Stimulated activated CD4-positive, alpha-beta T cell treated with anti-CD3 and anti-CD28 coated beads, Interleukin-15, amount 100 ng/mL, for 24 hours (primary cell): Measurements from ENCODE around the gene SCNN1A.
"Not testable (repeated sequence)": the region's sequence is repeated elsewhere in the genome, so short reads cannot be mapped to it uniquely, and the experiment has no call there.

Experiments
- DNase-seq: peaks from one replicate; pipeline ENCODE4 v3.0.0-alpha.2; 2020

SCNN1A gene

DNA sequence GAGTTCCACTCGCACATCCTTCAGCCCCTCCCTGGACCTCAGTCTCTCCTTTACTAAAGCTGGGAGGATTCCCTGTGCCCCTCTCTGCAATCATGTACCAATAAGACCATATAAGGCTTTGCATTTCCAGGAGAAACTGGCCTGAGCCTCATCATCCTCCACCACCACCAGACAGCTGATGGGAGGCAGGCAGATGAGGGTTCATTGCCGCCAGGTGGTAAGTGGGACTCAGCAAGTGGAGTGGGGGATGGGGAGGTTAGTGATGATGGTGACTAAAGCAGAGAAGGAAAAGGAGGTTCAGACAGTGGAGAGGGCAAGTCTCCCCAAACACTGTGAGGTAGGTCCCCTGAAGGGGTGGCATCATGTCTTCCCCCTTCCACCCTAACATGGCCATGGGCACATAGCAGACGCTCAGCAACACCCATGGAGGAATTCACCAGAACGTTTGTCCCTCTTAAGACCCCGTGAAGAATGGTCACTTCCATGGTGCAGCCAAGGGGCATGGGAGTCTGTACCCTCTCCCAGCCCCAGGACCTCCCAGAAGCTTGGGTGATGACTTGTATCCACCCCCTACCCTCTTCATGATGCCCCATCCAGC, 29.0 kb downstream of the SCNN1A start:
- no peak for DNase-seq

DNA sequence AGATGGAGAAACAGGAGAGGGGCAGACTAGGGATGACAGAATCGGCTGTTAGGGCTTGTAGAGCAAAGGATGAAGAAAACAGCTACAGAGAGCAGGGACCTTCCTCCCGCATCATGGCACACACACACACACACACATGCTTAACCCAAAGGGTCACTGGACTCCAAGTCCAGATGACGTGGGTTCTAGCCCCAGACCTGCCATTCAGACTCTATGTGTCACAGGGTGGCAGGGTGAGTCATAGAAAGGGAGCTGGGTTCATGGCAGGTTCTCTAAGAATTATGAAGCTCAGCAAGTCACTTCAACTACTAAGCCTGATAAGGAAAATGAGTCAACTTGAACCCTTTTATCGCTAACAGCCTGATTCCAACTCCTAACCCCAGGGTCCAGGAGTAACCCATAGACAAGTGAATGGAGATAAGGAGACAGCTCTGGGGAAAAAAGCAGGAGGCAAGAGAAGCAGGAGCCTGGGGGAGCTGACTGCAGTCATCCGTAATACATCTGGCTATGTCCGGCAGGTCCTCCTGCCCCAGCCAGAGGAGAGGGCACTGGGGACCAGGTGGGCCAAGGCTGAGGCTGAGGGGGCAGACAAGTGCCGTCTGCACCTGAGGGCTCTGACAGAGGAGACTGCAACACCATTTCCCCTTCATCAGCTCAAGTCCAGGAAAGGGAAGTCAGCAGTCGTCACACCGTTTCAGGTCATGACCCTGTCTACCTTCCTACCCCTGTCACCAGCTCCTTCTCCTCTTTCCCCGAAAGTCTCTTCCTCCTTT, 29.9 kb downstream of the SCNN1A start:
- peak; percentile 70 for DNase-seq

DNA sequence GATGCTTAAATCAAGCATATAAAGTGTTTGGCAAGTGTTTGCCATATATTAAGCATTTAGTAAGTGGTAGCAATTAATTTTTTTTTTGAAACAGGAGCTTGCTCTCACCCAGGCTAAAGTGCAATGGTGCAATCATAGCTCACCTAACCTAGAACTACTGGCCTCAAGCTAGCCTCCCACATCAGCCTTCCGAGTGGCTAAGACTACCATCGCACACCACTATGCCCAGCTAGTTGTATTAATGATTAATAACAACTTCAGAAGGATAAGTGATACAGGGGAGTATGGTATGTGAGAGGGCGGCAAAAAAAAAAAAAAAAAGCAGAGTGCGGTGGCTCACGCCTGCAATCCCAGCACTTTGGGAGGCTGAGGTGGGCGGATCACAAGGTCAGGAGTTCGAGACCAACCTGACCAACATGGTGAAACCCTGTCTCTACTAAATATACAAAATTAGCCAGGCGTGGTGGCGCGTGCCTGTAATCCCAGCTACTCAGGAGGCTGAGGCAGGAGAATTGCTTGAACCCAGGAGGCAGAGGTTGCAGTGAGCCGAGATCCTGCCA, 31.2 kb downstream of the SCNN1A start:
- DNase-seq: not testable (repeated sequence)

DNA sequence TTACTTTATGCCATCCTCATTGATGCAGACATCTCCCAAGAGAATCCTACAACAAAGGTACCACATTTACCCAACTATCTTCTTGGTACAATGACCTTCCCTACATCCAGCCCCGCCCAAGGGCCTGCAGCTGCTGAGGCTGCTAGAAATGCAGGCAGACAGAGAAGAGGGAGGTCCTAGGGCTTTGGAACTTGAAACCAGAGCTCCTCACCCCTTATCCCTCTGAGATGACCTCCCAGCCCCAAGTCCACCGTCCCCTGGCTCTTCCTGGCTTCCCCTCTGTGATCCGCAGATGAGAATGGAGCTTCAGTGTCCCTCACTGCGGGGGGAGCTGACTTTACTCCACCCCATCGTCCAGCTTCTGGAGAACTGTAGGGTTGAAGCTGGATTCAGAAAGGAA, 31.8 kb downstream of the SCNN1A start:
- no peak for DNase-seq

DNA sequence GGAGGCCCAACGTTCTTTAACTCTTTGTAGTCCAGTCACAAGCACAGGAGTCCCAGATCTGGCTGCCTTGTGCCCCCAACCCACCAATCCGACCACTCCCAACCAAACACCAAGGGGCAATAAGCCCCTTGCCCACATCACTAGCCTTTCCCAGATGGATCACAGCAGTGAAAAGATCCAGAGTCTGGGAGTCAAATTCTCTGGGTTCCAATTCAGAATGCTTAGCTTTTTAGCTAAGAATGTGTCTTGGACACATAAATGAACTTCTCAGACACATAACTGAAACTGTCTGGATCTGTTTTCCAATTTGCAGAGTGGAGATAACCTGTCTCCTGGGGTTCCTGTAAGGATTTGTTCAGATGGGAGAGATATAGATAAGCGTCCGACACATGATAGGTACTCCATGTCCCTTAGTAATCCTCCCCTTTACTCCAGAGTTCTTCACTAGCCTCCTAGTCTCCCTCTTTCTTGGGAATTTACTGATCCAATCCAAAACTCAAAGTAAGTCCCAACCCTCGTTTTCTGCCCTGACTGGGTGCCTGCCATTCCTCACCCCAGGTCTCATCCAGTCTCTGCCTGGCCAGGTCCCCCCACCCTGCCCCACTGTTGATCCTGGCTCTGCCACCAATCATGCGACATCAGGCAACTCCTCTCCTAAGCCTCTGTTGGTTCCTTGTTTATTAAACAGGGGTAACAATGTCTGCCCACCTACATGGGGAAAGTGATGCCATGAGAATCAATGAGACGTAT, 33.0 kb downstream of the SCNN1A start:
- no peak for DNase-seq

DNA sequence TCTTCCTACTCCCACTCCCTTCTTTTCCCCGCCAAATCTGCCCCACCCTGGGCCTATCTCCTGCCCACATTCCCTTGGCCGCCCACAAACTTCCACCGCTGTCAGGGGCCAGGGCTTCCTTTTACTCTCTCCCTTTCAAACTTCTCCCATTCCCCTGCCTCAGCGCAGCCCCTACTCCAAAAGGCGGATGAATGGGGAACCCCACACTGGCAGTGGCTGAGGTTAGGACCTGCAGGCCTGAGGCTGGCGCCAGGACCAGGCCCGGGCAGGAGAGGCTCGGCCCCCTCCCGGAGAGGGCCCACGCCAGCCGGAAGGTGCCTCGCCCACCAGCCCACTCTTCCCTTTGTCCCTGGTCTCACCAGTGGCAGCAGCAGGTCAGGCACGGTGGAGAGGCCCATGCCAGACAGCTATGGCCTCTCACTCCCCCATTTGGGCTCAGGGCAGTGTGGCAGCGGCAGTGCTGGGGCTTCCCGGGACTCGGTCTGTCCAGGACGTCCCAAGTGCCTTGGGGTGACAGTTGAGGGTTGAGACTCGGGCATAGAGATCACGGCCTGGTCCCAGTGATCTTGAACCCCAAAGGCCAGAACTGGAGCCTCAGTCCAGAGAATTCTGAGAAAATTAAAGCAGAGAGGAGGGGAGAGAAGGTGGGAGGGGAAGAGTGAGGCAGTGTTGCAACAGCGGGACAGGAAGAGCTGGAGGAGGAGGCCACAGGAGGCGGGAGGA, 33.8 kb downstream of the SCNN1A start, which contains the start of gene TNFRSF1A:
Gene TNFRSF1A, minus strand, starts transcription at position 660 of the 723 bp plus-strand sequence. Its CDS starts 262 bp downstream, at position 398.
- DNase-seq: peak; percentile 73

DNA sequence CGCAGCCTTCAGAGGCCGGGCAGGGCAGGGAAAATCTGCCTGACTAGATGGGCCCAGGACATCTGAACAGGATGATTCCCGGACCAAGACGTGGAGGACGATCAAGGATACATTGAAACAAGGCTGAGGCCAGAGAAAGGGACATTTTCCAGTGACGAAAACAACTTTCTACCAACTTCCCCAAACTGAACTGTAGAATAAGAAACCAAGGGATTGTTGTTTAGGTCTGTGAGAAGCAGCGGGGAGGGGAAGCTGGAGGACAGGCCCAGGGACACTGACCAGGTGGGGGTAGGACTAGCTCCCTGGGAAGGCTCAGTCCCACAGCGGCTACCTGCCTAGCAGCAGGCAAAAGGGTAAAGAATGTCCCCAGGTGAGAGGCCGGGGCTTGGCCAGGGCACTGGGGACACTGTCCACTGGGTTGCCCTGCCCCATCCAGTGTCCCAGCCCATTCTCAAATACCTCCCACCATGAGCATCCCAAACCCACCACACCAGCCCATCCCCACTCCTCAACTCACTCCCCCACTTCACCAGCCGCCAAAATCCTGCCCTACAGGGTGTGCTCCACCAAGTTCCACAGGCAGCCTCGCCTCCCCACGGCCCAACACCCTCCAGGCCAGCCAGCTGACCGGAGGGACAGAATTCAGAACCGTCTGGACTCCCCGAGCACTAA, 34.5 kb downstream of the SCNN1A start:
- no peak for DNase-seq

DNA sequence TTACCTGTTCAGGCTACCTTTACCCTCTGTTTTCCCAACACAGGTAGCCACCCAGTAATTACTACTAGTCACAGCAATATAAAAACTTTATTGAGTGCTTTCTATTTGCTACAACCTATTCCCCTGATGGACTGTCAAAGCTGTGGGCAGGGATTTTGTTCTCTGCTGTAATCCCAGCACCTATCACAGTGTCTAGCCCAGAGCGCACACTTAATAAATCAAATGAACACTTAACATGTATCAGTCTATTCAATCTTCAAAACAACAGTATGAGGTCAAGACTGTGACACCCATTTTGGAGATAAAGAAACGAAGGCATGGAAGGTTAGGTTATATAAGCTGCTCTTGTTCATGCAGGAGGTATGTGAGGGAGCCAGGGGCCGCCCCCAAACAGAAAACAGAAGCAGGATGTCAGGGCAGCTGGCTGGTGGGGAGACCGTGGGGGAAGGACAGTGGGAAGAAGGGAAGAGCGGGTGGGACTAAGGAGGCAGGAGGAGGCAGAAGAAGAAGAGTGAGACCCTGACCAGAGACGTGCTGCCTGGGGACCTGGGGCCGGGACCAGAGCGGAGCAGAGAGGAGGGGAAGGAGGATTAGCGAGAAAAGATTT, 35.2 kb downstream of the SCNN1A start:
- DNase-seq: no peak

DNA sequence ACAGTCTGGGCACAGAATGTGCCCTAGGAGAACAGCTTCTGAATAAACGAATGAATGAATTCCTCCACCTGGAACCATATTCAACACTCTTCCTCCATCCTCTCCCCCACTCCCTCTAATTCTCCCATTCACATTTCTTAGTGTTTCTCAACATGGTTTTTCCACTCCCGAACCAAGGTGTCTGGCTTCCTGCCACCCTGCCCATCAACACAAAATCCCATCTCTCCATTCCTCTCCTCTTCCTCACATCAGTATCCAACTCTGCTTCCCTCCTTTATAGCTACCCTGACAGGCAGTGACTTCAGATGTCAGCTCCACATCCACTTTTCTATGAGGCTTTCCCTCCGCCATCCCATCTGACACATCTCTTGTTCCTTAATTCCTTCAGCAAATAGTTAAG, 36.4 kb downstream of the SCNN1A start:
- DNase-seq: no peak

DNA sequence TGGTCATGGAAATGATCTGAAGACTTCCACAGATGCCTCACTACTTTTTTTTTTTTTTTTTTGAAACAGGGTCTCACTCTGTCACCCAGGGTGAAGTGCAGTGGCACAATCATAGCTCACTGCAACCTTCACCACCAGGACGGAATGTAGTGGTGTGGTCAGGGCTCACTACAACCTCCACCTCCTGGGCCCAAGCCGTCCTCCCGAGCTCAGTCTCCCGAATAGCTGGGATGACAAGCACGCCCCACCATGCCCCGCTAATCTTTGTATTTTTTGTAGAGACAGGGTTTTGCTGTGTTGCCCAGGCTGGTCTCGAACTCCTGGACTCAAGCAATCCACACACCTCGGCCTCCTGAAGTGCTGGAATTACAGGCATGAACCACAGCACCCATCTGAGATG, 36.8 kb downstream of the SCNN1A start:
- not testable (repeated sequence) for DNase-seq

DNA sequence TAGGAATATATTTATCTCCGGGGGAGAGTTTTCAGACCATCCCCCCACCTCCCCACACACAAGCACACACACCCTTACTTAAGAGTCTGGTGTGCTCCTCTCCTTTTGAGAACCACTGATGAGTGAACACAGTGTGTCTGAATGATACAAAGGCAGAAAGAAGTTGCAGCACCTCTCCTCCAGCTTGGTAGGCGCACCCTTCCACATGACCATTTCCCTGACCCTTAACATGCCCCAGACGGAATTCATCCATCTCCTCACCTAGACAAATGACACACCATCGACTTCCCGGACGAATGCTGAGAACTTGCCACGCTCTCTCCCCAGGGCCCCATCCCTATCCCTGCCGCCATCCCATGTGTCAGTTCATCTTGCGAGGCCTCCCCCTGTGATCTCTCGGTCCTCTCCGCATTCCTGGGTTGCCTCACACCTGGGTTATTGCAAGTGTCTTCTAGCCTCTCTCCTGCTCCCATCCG, 37.4 kb downstream of the SCNN1A start:
- DNase-seq: no peak

DNA sequence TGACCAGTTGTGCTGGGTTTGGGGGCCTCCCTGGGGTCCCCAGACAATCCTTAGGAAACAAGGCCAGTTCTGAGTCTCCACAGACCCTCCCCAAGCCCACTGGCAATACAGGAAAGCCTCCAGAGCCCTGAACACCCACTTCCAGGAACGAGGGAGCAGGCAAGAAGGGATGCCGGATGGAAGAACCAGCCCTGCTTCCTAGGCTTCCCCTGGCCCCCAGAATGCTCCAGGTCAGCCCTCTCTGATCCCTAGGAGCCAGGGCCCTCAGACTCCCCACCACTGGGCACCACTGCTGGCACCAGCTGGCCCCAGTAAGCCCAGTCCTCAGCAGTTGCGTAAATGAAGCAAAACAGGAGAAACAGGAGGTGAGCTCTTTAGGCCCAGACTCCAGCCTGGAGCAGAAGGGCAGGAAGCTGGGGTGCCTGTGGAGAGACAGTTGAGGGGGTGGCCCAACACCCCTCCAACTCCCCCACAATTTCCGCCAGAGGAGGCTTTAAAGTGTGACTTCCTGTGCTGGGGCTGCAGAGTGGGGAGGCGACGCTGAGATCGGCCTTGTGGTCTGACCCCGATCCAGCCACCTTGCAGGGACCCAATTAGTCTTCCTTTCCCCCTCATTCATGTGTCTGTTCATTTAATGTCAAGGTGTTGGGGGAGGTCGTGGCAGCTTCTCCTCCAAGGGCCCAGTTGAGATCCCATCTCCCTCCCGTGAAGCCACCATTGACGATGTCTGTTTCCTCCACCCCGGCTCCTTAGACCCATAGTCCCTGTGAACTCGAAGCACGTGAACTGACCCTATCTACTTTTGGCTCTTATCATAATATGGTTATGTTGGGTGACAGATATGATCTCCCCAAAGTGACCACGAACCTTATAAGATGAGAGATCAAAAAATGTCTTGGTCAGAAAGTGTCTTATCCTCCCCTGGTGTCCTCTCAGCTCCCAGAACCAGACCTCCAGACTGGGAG, 38.2 kb downstream of the SCNN1A start:
- peak; percentile 44 for DNase-seq

DNA sequence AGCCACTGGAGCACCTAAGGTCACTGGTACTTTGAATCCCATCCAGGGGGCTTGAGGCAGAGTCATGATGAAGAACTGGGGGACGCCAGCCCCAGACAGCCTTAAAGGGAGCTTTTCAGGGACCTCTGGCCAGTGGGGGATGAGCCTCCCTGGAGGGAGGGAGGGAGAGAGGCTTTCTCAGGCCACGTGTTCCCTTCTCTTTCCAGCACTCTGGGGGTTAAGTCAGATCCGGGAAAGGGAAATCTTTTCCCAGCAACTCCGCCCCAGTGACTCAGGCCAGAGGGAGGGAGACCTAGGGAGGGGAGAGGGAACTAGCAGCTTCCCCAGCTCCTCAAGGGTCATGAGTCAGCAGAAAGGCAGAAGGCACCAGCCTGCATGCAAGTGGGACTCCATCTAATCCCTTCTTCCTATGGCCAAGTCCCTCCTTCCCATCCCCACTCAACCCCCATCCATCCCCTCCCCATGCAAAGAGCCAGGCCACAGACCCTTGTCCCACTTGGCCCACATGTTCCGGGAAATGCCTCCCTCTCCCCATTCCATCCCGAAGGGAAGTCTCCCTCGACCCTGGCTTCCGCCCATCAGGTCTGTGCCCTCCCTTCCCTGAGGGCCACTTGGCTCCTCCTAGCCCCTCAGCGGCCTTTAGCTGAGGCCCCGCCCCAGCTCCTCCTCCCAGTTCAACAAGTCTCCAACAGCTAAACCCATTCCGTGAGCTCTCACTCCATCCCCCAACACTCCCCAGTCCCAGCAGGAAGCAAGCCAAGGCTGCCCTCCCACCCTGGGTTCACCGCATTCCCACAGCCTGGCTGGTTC, 39.1 kb downstream of the SCNN1A start:
- peak; percentile 80 for DNase-seq

DNA sequence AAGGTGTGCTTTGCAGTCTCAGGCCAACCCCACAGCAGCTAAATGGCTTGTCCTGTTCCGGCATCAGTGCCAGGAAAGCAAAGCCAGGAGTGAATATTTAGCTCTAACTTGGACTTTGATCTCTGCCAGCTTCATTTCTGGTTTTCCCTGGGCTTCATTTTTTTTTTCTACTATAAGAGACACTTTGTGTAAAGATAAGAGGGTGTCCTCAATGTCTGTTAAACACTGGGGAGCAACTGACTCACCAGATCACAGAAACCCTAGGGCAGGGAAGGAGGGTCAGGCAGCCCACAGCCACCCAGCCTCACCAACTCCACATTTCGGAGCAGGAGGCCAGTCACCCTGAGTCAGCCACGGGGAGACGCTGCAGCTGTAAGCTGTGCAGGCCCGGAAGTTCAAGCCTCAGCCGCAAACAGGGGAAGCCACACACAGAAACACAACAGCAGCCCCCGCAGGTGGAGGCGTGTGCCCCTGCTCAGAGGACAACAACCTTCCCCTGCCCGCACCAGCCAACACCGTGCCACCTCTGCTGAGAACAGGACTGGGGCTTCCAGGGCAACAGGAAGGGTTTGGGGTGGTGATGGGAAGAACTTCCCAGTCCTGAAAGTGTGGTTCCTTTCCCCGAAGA, 39.8 kb downstream of the SCNN1A start:
- peak; percentile 94 for DNase-seq

DNA sequence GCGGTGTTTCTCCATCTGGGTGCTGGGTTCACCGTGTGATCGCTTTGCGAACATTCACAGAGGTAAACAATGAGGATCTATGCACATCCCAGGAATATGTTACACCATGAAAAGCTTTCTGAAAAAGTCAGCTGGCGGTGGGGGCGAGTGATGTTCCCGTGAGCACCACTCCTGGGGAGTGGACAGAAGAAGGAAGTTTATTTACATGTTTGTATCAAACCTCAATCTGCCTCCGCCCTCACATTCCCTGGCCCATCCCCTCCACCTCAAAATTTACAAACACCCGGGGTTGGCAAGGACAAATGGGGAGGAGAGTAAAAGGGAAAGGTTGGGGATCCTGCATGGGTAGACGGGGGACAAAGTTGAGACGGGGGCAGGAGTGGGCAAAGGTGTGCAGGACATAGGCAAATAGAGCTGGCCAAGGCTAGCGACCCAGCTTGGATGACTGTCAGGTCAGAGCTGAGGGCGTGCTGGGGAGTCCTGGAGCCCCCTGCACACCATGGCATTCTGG, 40.4 kb downstream of the SCNN1A start:
- no peak for DNase-seq

DNA sequence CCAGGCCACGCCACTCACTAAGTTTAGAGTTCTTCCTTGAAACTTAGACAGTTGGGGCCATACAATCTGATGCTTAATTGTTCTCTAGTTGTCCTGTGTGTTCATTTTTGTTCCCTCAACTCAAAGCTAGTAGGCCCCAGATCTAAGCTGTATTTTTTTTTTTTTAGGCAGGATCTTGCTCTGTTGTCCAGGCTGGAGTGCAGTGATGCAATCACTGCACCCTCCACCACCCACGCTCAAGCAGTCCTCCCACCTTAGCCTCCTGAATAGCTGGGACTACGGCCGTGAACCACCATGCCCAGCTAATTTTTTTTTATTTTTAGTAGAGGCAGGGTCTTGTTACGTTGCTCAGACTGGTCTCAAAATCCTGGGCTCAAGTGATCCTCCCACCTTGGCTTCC, 41.0 kb downstream of the SCNN1A start:
- DNase-seq: no peak

DNA sequence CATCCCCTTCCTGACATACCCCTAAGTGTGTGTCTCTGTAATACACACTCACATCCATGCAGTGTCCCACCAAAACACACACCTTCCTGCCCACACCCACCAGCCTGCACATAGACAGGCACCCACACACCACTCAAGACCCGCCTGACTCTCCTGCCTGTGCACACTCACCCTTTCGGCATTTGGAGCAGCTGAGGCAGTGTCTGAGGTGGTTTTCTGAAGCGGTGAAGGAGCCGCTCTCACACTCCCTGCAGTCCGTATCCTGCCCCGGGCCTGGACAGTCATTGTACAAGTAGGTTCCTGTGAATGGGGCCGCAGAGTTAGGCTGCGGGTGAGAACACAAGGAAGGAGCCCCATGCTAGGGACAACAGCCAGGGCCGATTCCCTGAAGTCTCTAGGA, 41.8 kb downstream of the SCNN1A start:
- no peak for DNase-seq

DNA sequence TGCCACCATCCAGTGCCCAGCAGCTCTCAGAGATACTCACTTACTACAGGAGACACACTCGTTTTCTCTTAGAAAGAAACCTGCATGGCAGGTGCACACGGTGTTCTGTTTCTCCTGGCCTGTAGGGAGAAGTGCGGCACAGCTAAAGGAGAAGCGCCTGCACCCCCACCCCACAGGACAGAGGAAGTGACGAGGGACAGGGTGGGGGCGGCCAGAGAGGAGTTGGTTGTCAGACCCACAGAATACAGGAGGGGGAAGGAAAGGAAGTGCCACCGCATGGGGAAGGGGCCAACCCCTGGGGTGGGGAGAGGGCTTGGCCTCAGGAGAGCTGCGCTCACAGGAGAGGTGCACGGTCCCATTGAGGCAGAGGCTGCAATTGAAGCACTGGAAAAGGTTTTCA, 42.3 kb downstream of the SCNN1A start:
- no peak for DNase-seq

DNA sequence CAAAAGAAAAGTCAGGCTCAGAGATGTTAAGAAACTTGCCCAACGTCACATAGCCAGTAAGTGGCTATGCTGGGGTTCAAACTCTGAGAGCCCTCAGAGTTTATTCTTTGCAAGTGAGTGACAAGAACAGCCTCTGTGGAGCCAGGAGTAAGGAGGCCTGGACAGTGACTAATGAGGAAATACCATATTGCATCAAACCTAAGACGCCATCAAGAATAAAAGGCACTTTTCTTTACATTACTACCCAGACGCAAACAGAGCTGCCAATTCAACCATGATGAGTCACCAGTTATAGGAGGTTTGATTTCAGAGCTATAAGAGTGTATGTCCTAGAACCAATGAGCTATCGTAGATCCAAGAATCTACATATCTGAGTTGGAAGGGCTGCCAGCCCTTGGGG, 42.9 kb downstream of the SCNN1A start:
- DNase-seq: no peak
